OCI-LY1 (cell line): ENCODE results near the gene GK2.

ENCODE experiments used
- CTCF ChIP-seq: fragments of 200-600 bp; sonication (generic), shearing (Covaris generic); IDR thresholded peaks from 2 replicates; pipeline ENCODE4 v1.5.1; 2017; ENCODE audit warnings: mild to moderate bottlenecking, antibody characterized with exemption, low read length, moderate library complexity, mixed read lengths
- EZH2 ChIP-seq: fragments of 200-600 bp; sonication (generic), shearing (Covaris generic); IDR thresholded peaks from 2 replicates; pipeline ENCODE4 v1.8.0; 2017; ENCODE audit warnings: borderline replicate concordance, mixed run types, mild to moderate bottlenecking, antibody characterized with exemption, low read length, moderate library complexity, mixed read lengths

- TF ChIP-seq EZH2, result no peak
- no peak for TF ChIP-seq CTCF
Measured at GRCh38 chr4:79425586-79425985, 17.6 kb upstream of the GK2 start.
